Astrocyte (in vitro differentiated cells and primary cell): ENCODE measurements around the gene WDR81.

Experiments used
- EZH2 ChIP-seq: IDR thresholded peaks from 2 replicates; pipeline ENCODE4 v1.6.1; 2012; ENCODE audit warnings: mild to moderate bottlenecking, low read length, inconsistent platforms; ENCODE audit not compliant: insufficient read depth
- TF ChIP-seq, protein P1 (sequence below): IDR thresholded peaks from 2 replicates; pipeline ENCODE4 v1.5.1; 2011; ENCODE audit warnings: low read depth, mild to moderate bottlenecking, inconsistent platforms, low read length, moderate library complexity; ENCODE audit not compliant: insufficient read depth

DNA sequence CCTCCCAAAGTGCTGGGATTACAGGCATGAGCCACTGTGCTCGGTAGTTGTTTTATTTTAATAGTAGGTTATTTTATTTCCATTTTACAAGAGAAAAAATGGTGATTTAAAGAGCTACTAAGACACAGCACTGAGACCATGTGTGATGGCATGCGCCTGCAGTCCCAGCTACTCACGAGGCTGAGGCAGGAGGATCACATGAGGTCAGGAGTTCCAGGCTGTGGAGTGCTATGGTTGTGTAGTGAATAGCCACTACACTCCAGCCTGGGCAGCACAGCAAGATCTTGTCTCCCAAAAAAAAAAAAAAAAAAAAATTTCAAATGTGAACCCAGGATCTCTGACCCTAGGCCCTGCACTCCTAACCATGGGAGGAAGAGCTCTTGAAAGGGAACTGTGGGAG is 41.1 kb downstream of the WDR81 start:
- TF ChIP-seq, protein P1, sequence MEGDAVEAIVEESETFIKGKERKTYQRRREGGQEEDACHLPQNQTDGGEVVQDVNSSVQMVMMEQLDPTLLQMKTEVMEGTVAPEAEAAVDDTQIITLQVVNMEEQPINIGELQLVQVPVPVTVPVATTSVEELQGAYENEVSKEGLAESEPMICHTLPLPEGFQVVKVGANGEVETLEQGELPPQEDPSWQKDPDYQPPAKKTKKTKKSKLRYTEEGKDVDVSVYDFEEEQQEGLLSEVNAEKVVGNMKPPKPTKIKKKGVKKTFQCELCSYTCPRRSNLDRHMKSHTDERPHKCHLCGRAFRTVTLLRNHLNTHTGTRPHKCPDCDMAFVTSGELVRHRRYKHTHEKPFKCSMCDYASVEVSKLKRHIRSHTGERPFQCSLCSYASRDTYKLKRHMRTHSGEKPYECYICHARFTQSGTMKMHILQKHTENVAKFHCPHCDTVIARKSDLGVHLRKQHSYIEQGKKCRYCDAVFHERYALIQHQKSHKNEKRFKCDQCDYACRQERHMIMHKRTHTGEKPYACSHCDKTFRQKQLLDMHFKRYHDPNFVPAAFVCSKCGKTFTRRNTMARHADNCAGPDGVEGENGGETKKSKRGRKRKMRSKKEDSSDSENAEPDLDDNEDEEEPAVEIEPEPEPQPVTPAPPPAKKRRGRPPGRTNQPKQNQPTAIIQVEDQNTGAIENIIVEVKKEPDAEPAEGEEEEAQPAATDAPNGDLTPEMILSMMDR: no peak
- no peak for TF ChIP-seq EZH2
